Coronary artery (tissue), 2 donors: ENCODE measurements around the gene STBD1.

ENCODE experiments used
- DNase-seq: peaks from one replicate; pipeline ENCODE4 v3.0.0-alpha.2; 2017; ENCODE audit warnings: low spot score
- H3K27ac ChIP-seq, 2 donors: fragments of 200-600 bp; sonication (generic); one replicate each; pipeline ENCODE4 v1.5.1; 2016 to 2019
- H3K4me3 ChIP-seq: fragments of 200-600 bp; sonication (generic); 2 replicates; pipeline ENCODE4 v1.5.1; 2016; ENCODE audit warnings: mild to moderate bottlenecking, moderate library complexity
- TF ChIP-seq, protein P1 (sequence below): fragments of 200-600 bp; sonication (generic); IDR thresholded peaks from one replicate; pipeline ENCODE4 v1.5.1; 2019; ENCODE audit warnings: antibody characterized with exemption

The STBD1 gene

DNA sequence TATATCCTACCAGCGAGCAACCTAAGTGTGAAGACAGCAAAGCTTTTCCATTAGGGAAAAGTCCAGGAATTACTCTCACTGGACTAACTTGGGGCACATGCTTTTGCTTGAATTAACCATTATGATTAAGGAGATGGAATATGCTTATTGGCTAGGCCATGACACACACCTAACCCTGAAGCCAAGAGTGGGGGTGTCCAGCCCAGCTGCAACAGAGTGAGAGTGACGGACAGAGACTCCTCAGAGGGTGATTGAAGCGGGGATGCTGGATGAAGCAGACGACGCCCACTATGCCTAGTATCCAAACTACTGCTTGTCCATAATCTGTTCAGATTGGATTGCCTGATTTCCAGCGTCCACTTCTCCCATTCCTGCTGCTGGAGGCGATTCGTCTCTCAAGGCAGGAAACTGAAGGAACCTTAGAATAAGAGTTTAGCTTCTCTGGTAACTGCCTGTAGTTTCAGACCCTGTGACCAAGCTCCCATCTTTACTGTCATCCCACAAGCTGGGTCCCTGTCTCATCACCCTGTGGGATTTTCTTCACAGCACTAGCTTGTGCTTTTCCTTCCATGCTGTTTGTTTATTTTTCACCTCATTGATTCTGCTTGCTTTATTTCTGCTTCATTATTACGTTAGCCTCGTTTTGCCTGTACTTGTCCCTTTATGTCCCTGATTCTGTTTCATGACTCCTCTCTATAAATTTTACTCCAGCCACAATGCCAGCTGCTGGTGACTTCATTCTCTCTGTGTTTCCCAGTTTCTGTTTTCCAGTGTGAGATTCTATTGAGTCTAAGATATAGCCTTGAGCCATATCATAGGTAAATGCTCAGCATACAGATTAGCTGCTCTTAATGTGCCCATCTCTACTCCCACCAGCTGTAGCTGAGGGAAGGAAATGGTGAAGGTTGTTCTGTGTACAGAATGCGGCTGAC is 36.0 kb upstream of the STBD1 start:
- DNase-seq = no peak
- Histone ChIP-seq H3K27ac (no peak overlapping the region), H3K4me3 (no peak overlapping the region)
- TF ChIP-seq, protein P1, sequence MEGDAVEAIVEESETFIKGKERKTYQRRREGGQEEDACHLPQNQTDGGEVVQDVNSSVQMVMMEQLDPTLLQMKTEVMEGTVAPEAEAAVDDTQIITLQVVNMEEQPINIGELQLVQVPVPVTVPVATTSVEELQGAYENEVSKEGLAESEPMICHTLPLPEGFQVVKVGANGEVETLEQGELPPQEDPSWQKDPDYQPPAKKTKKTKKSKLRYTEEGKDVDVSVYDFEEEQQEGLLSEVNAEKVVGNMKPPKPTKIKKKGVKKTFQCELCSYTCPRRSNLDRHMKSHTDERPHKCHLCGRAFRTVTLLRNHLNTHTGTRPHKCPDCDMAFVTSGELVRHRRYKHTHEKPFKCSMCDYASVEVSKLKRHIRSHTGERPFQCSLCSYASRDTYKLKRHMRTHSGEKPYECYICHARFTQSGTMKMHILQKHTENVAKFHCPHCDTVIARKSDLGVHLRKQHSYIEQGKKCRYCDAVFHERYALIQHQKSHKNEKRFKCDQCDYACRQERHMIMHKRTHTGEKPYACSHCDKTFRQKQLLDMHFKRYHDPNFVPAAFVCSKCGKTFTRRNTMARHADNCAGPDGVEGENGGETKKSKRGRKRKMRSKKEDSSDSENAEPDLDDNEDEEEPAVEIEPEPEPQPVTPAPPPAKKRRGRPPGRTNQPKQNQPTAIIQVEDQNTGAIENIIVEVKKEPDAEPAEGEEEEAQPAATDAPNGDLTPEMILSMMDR = no peak

DNA sequence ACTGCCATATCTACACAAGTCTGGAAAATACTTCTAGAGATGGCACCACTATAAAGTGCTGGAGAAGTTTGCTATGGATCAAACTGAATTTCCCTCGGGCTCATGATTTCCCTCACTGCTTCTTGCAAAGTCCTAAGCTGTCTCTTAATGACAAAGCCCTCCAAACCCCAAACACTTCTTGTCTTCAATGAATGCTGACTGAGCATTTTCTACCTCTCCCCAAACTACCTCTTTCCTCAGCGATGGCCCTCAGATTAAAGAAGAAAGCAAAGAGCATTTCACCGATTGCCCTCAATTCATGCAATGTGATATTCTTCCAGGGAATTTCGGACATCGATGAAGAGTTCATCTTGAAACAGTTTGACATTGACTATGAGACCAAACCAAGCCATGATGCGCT is 35.3 kb upstream of the STBD1 start:
- TF ChIP-seq, protein P1 = no peak
- no peak overlapping the region for H3K4me3 ChIP-seq
- DNase-seq = no peak
- no peak overlapping the region for H3K27ac ChIP-seq

DNA sequence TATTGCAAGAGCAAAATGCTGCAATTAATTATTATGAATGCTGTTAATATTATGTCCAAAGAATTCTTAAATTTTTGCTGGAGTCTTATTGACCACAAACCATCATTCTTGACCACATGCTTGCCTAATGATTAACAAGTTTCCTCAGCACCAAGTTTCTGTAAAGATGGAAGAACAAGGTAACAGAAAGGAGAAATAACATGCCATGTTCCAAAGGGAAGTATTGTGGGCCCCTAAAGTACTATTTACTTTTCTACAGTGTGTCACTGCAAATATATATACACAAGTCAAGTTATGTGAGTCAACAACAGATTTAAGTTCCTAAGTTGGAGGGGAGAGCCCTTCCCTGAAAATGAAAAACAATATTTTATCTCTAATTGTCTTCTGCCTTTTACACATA is 34.5 kb upstream of the STBD1 start:
- no peak for DNase-seq
- H3K27ac ChIP-seq = no peak overlapping the region
- H3K4me3 ChIP-seq = no peak overlapping the region
- TF ChIP-seq, protein P1 = no peak

- TF ChIP-seq, protein P1 = no peak
- Histone ChIP-seq H3K27ac (no peak overlapping the region), H3K4me3 (no peak overlapping the region)
Measured at GRCh38 chr4:76272582-76272981, 34.0 kb upstream of the STBD1 start.

GRCh38 chr4:76272999-76273398 is 33.5 kb upstream of the STBD1 start:
- TF ChIP-seq, protein P1 = no peak
- Histone ChIP-seq H3K4me3 (no peak overlapping the region), H3K27ac (no peak overlapping the region)
- DNase-seq = no peak

More at GRCh38 chr4:76272582-76272981, 34.0 kb upstream of the STBD1 start:
- no peak for DNase-seq

GRCh38 chr4:76275486-76276124 is 30.9 kb upstream of the STBD1 start:
- TF ChIP-seq, protein P1 = no peak
- Histone ChIP-seq H3K27ac (no peak overlapping the region), H3K4me3 (no peak overlapping the region)
- no peak for DNase-seq

DNA sequence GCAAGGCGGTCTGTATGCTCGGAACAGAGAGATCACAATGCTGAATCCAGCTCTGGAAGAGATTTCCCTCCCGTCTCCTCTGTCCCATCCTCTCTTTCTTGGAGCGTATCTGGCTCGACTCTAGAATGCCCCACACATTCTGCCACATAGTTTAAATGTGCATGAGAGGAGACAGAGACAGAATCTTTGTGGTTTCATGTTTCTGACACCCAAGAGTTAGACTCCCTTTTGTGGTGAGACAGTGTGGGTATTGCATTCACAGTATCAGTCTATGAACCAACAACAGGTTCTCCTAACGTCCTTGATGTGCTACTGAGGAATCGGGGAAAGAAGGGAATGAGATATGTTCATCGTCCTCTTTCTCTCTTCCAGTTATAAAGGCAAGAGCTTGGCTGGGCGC is 29.7 kb upstream of the STBD1 start:
- Histone ChIP-seq H3K4me3 (no peak overlapping the region), H3K27ac (no peak overlapping the region)
- no peak for DNase-seq
- TF ChIP-seq, protein P1 = no peak
